ENCODE measurements around the gene ZAR1L.

DNA sequence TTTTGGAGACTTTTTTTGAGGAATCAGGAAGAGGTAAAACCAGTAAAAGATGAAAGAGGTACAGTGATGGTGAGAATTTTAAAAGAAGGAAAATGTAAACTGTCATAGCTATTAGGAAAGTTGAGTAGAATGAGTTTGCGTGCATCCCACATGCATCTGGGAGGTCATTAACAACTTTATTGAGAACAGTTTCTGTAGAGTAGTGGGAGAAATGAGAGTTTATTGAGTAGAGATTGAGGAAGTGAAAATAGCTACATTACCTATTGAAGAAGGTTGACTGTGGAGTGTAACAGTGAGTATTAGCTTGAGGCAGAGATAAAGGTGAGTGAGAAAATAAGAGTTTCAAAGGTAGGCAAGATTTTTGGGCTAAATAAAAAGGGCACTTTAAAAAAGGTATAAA lies 38.9 kb upstream of the ZAR1L start:
- no peak for TF ChIP-seq NFRKB (IDR thresholded peaks at IDR 0.05)
- TF ChIP-seq BHLHE40 (IDR thresholded peaks at IDR 0.05; ENCODE audit: borderline replicate concordance) = no peak
- no peak for TF ChIP-seq ELF4 (IDR thresholded peaks at IDR 0.05)

Measured in HEK293T (cell line).